MM.1S (cell line): ENCODE measurements around the gene SHCBP1.

Source experiments
- CTCF ChIP-seq: fragments of 300-600 bp; sonication (generic); IDR thresholded peaks from 2 replicates; pipeline ENCODE4 v1.5.1; 2016; ENCODE audit warnings: antibody characterized with exemption, low read length, mixed read lengths
- EZH2 ChIP-seq: fragments of 300-600 bp; sonication (generic); optimal IDR thresholded peaks from 2 replicates; pipeline ENCODE3; 2017; ENCODE audit warnings: low read depth, mild to moderate bottlenecking, antibody characterized with exemption, low read length, mixed read lengths
- EZH2phosphoT487 ChIP-seq: fragments of 300-600 bp; sonication (generic); IDR thresholded peaks from 2 replicates; pipeline ENCODE4 v1.6.1; 2018; ENCODE audit warnings: antibody characterized with exemption, low read length

DNA sequence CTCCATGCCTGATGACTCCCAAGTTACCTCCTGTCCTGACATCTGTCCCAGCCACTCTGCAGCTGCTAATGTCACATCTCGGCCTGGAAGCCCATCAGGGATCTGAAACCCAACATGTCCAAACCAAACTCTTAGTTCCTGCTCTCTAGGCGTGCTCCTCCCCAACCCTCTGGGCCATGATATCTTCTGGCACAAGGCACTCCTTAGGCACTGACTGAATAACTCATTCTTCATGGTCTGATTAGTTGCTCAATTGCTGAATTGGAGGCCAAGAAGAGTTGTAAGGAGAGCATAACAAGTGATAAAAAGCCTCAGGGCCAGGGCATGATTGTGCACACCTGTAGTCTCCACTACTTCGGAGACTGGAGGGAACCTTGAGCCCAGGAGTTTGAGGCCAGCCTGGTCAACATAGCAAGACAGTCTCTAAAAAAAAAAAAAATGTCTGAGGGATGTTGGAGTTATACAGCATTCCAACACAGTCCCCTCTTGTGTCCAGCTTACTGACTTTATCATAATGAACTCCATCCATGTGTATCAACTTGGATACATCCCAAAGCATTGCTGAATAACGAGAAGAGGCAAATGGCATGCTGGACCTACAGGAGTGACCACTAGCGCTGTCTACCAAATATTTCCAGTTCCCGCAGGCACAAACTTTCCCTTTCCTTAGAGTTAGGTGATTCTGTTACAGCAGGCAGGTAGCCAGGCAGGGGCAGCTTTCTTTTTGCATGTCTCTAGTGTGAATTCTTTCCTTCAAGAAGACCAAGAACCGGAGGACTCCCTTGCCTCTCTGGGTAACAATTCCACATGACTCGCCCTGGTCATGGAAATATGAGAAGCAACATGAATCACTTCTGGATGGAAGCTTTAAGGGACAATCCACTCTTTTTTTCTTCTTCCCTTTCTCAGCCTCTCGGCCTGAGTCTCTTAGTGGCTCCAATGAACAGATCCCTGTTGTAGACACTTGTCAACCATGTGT lies 18.1 kb upstream of the SHCBP1 start:
- TF ChIP-seq CTCF, result no peak
- no peak for TF ChIP-seq EZH2
- TF ChIP-seq EZH2phosphoT487, result no peak
